Measurements from ENCODE around the gene C20orf96.
A peak's percentile ranks its signal among the peaks of the same experiment; 100 is the strongest.
"Not testable (repeated sequence)": the region's sequence is repeated elsewhere in the genome, so short reads cannot be mapped to it uniquely, and the experiment has no call there.

Gene C20orf96, protein sequence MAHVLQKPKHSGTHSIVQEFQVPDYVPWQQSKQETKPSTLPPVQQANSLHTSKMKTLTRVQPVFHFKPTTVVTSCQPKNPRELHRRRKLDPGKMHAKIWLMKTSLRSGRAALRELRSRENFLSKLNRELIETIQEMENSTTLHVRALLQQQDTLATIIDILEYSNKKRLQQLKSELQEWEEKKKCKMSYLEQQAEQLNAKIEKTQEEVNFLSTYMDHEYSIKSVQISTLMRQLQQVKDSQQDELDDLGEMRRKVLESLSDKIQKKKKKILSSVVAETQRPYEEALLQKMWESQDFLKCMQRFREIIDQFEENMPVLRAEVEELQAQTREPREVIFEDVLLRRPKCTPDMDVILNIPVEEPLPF

DNA sequence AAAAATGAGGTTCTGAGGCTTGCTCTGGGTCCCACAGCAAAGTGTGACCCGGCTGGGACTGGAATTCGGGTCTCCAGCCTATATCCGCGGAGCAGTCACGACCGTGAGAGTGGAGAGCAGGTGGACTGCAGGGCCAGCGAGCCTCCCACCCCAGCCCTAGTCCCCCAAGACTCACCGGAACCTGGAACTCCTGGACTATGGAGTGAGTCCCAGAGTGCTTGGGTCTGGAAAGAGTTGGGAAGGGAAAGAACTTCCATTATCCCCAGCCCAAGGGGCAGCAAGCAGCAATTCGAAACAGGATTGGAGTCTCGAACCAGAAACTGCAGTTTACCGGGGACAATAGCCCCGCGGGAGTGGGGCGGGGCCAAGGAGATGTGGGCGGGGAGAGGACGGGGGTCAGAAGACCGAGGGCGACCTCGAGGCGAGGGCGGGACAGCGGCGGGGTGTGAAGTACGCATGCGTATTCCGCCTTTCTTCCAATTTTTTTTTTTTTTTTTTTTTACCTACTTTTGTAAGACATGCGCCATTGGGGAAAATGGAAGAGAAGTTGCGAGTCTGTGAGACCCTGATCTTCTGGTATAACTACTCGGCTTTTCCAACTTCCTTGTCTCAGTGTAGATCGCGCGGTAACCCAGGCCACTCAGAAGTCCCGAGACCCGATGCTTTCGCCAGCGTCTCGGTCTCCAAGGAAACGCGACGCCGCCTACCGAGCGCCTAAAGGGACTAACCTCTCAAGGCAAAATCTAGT is at the start of gene C20orf96:
TSS of gene C20orf96 (minus strand) at position 667 of the 748 bp plus-strand sequence. CDS start at position 527, 140 bp downstream.
- Histone ChIP-seq H3K27ac (ENCODE audit: low read depth, low read length) (peak within 1 kb of the TSS; percentile 65), H3K9me3 (ENCODE audit: control insufficient read depth in 5 of 5, low read length in 5 of 5) (no peaks in the 10 kb centered on the region), H3K9ac (ENCODE audit: low read length in 5 of 5) (peak within 1 kb of the TSS; percentile 67 to 87 (median 84)), H3K36me3 (ENCODE audit: control insufficient read depth in 5 of 5, insufficient read depth in 5 of 5, low read length in 5 of 5) (no peaks in the 10 kb centered on the region), H3K4me3 (ENCODE audit: low read depth in 1 of 5, low read length in 5 of 5) (peak within 1 kb of the TSS; percentile 64 to 96 (median 91)), H3K4me1 (ENCODE audit: control insufficient read depth in 5 of 5, insufficient read depth in 5 of 5, low read length in 5 of 5) (peaks cover 3 to 22% (median 18%) of the 10 kb centered on the region in 5 donors), H3K27me3 (ENCODE audit: control insufficient read depth in 5 of 5, insufficient read depth in 4 of 5, low read length in 5 of 5) (no peaks in the 10 kb centered on the region)

DNA sequence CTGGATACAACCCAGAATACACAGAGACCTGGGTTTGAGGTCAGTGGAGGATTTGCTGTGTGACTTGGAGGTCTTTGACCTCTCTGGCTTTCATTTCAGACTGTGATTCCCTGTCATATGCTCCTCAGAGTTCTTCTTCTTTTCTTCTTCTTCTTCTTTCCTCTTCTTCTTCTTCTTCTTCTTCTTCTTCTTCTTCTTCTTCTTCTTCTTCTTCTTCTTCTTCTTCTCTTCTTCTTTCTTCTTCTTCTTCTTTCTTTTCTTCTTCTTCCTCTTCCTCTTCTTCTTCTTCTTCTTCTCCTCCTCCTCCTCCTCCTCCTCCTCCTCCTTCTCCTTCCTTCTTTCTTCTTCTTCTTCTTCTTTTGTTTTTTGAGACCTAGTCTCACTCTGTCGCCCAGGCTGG is 45.5 kb upstream of the C20orf96 start:
- not testable (repeated sequence) for H3K4me3 ChIP-seq (ENCODE audit: low read depth in 1 of 5, low read length in 5 of 5); H3K36me3 ChIP-seq (ENCODE audit: control insufficient read depth in 5 of 5, insufficient read depth in 5 of 5, low read length in 5 of 5); H3K9me3 ChIP-seq (ENCODE audit: control insufficient read depth in 5 of 5, low read length in 5 of 5); H3K9ac ChIP-seq (ENCODE audit: low read length in 5 of 5); H3K4me1 ChIP-seq (ENCODE audit: control insufficient read depth in 5 of 5, insufficient read depth in 5 of 5, low read length in 5 of 5); H3K27ac ChIP-seq (ENCODE audit: low read depth, low read length); H3K27me3 ChIP-seq (ENCODE audit: control insufficient read depth in 5 of 5, insufficient read depth in 4 of 5, low read length in 5 of 5)

DNA sequence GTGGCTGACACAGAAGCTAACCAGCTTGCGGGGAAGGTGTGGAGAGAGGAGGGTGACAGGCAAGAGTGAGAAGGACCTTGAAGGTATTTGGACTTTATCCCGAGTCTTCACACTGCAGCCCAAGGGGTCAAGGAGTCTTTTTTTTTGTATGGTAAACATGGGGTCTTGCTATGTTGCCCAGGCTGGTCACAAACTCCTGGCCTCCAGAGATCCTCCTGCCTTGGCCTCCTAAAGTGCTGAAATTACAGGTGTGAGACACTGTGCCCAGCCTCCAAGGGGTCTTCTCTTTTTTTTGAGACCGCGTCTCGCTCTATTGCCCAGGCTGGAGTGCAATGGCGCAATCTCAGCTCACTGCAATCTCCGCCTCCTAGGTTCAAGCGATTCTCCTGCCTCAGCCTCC is 44.0 kb upstream of the C20orf96 start:
- no peaks in the 10 kb centered on the region for H3K9me3 ChIP-seq (ENCODE audit: control insufficient read depth in 5 of 5, low read length in 5 of 5)
- H3K4me1 ChIP-seq (ENCODE audit: control insufficient read depth in 5 of 5, insufficient read depth in 5 of 5, low read length in 5 of 5), result peaks cover 0 to 5% (median 0%) of the 10 kb centered on the region in 5 donors
- H3K27ac ChIP-seq (ENCODE audit: low read depth, low read length), result no peak overlapping the region
- H3K9ac ChIP-seq (ENCODE audit: low read length in 5 of 5), result no peak overlapping the region
- no peaks in the 10 kb centered on the region for H3K27me3 ChIP-seq (ENCODE audit: control insufficient read depth in 5 of 5, insufficient read depth in 4 of 5, low read length in 5 of 5)
- no peaks in the 10 kb centered on the region for H3K36me3 ChIP-seq (ENCODE audit: control insufficient read depth in 5 of 5, insufficient read depth in 5 of 5, low read length in 5 of 5)
- no peak overlapping the region for H3K4me3 ChIP-seq (ENCODE audit: low read depth in 1 of 5, low read length in 5 of 5)

DNA sequence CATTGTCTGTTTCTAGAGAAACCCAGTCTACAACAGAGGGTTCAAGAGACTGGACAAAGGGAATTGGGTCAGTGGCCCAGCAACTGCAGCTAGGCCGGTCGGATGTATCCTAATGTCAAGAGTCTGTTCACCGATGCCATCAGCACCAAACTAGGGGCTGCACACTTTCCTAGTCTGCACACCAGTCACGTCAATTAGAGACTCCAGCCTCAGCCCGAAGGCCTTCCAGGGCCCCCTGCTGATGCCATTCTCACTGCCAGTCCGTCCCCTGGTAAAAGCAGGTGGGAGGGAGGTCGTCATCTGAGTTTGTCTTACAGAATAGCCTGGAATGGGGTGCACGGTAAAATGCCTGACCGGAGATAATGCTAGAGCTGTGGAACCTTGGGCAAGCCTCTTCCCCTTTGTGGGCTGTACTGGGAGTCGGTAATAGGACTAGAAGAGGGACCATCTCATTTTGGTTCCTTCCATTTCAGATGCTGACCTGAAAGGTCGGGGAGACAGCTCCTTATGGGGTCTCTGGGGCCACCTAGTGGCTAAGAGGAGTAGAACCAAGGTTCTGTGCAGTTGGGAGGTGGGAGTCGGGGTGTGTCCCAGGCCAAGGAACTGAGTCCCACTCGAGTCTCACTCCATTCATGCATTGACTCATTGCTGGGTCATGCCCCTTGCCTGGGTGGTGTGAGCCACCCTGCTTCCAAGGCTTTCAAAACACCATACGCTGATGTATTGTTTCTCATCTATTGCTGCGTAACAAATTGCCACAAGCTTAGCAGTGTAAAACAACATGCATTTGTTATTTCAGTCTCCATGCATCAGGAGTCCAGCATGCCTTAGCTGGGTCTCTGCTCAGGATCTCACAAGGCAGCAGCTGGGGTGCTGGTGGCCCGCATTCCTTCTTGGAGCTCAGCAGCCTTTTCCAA is 39.9 kb upstream of the C20orf96 start:
- no peak overlapping the region for H3K27ac ChIP-seq (ENCODE audit: low read depth, low read length)
- no peak overlapping the region for H3K4me3 ChIP-seq (ENCODE audit: low read depth in 1 of 5, low read length in 5 of 5)
- H3K4me1 ChIP-seq (ENCODE audit: control insufficient read depth in 5 of 5, insufficient read depth in 5 of 5, low read length in 5 of 5), result peaks cover 0 to 26% (median 16%) of the 10 kb centered on the region in 5 donors
- H3K9me3 ChIP-seq (ENCODE audit: control insufficient read depth in 5 of 5, low read length in 5 of 5), result no peaks in the 10 kb centered on the region
- no peak overlapping the region for H3K9ac ChIP-seq (ENCODE audit: low read length in 5 of 5)
- H3K27me3 ChIP-seq (ENCODE audit: control insufficient read depth in 5 of 5, insufficient read depth in 4 of 5, low read length in 5 of 5), result no peaks in the 10 kb centered on the region
- no peaks in the 10 kb centered on the region for H3K36me3 ChIP-seq (ENCODE audit: control insufficient read depth in 5 of 5, insufficient read depth in 5 of 5, low read length in 5 of 5)

DNA sequence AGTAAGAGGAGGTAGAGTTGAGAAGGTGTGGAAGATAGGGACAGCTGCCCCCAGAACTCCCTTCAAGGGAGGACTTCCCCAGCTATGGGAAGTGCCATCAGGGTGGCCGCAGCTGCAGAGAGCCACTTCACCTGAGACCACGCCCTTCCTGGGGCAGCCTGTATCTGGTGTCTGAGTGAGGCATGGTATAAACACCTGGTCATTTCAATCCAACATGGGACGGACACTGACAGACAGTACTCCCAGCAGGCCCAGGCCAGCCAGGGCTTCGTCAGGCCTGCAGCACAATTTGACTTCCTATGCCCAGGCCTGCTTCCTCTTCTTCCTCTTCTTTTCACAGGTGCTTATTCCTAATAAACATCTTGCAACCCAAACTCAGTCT is 39.3 kb upstream of the C20orf96 start:
- H3K9ac ChIP-seq (ENCODE audit: low read length in 5 of 5), result no peak overlapping the region
- no peak overlapping the region for H3K4me3 ChIP-seq (ENCODE audit: low read depth in 1 of 5, low read length in 5 of 5)
- no peaks in the 10 kb centered on the region for H3K27me3 ChIP-seq (ENCODE audit: control insufficient read depth in 5 of 5, insufficient read depth in 4 of 5, low read length in 5 of 5)
- H3K36me3 ChIP-seq (ENCODE audit: control insufficient read depth in 5 of 5, insufficient read depth in 5 of 5, low read length in 5 of 5), result no peaks in the 10 kb centered on the region
- H3K27ac ChIP-seq (ENCODE audit: low read depth, low read length), result no peak overlapping the region
- H3K4me1 ChIP-seq (ENCODE audit: control insufficient read depth in 5 of 5, insufficient read depth in 5 of 5, low read length in 5 of 5), result peaks cover 0 to 29% (median 18%) of the 10 kb centered on the region in 5 donors
- H3K9me3 ChIP-seq (ENCODE audit: control insufficient read depth in 5 of 5, low read length in 5 of 5), result no peaks in the 10 kb centered on the region

DNA sequence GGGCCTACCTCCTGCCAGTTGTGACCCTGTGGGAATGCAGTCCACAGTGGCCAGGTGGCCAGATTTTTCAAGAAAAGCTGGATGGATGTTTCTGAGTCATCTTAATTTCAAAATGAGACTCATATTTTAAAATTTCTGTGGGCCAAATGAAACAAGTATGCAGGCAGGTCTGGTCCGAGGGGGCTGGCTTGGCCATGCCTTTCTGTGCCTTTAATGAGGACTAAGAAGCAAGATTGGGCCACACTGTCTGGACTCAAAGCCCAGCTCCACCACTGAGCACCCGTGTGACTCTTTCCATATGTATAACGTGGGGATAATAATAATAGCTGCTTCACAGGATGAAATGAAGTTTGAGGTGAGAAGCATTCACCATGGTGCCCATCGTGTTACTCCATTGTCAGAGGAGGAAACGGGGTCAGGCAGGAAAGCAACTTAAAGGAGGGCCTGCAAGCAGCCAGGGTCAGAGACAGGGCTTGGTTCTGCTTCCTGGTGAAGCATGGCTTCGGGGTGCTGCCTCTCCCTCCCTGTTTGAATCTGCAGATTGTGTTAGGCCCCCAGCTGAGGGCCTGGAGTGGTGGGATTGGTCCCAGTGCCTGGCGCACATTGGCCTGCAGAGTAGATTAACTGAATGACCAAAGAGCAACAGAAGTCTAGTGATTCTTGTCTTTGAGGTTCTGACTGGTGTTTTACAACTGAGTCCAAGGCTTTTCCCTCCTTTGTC is 38.6 kb upstream of the C20orf96 start:
- Histone ChIP-seq H3K27ac (ENCODE audit: low read depth, low read length) (no peak overlapping the region), H3K9ac (ENCODE audit: low read length in 5 of 5) (peak overlapping the region in 1 of 5 donors; percentile 7), H3K36me3 (ENCODE audit: control insufficient read depth in 5 of 5, insufficient read depth in 5 of 5, low read length in 5 of 5) (no peaks in the 10 kb centered on the region), H3K4me3 (ENCODE audit: low read depth in 1 of 5, low read length in 5 of 5) (no peak overlapping the region), H3K27me3 (ENCODE audit: control insufficient read depth in 5 of 5, insufficient read depth in 4 of 5, low read length in 5 of 5) (no peaks in the 10 kb centered on the region), H3K9me3 (ENCODE audit: control insufficient read depth in 5 of 5, low read length in 5 of 5) (no peaks in the 10 kb centered on the region), H3K4me1 (ENCODE audit: control insufficient read depth in 5 of 5, insufficient read depth in 5 of 5, low read length in 5 of 5) (peaks cover 0 to 36% (median 25%) of the 10 kb centered on the region in 5 donors)

DNA sequence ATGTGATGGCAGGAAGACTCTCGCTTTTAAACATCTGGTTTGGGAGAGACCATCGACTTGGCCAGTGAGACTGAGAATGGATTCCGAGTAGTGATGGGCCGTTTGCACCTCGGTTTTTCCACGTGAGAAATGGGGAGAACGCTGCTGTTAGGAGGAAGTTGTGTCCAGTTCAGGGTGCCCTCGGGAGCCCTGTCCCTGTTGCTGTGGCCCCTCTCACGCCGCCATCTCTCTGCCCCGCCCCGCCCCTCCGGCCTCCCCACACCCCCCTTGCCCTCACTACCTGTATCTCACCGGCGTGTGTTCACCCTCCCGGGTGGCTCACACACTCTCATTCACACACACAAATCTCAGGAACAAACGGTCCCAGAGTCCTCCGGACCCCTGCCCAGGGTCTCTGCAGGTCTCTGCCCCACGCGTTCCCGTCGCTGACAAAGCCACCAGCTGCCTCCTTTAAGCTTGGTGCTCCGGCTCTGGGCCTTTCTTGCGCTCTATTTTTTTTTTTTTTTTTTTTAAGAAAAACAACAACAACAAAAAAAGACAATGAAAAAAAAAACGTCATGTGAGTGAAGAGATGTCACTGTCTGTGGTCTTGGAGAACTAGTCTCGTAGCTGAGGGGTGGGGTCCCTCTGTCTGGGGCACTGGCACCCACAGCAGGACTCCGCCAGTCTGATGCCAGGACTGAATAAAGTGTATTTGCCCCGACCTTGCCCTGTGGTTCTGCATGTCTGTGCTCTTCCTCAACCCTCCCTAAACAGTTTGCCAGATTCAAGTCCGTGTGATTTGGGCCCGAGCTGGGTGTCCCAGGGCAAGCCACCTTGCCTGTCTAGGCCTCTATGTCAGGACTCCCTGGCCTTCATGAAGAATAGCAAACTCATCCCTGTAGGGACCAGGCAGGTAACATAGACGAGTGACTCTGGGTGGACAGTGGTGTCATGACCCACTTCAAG is 37.8 kb upstream of the C20orf96 start:
- Histone ChIP-seq H3K4me1 (ENCODE audit: control insufficient read depth in 5 of 5, insufficient read depth in 5 of 5, low read length in 5 of 5) (peaks cover 0 to 37% (median 29%) of the 10 kb centered on the region in 5 donors), H3K27ac (ENCODE audit: low read depth, low read length) (no peak overlapping the region), H3K9ac (ENCODE audit: low read length in 5 of 5) (peak overlapping the region in 1 of 5 donors; percentile 41), H3K9me3 (ENCODE audit: control insufficient read depth in 5 of 5, low read length in 5 of 5) (no peaks in the 10 kb centered on the region), H3K4me3 (ENCODE audit: low read depth in 1 of 5, low read length in 5 of 5) (peak overlapping the region in 2 of 5 donors; percentile 80 to 83), H3K27me3 (ENCODE audit: control insufficient read depth in 5 of 5, insufficient read depth in 4 of 5, low read length in 5 of 5) (no peaks in the 10 kb centered on the region), H3K36me3 (ENCODE audit: control insufficient read depth in 5 of 5, insufficient read depth in 5 of 5, low read length in 5 of 5) (no peaks in the 10 kb centered on the region)

DNA sequence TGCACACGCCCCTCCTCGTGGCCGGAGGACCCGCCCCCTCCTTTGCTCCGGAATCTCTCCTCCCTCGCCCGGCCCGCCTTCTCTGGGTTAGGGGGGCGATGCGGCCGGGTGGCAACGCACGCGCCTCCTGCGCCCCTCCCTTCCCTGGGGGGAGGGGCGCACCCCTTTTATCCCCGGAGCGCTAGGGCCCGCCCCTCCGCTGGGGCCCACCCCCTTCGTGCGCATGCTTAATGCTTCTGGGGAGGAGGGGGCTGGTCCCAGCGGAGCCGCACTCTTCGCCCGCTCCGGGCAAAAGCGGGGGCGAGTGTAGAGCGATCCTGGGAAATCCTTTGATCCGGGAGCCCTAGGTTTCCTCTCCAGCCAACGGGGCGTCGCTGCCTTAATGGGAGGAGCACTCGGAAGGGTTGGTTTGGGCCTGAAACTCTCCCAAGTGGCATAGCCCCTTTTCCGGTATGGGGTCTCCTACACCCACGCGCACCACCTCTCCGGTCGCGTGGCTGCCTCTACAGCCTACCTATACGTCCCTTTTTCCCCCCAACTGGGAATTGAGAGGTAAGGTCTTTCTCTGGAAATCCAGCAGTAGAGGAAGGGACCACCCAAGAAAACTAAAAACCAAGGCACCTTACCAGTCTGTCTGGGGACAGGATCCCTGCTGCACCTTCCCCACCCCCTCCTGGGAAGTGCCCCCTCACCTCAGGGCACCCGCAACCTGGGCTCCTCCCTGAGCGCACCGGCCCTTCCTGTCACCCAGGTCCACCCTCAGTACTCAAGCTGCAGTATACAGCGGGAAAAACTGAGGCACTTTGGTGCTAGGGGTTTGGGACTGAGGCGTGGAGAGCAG is 36.9 kb upstream of the C20orf96 start:
- Histone ChIP-seq H3K9ac (ENCODE audit: low read length in 5 of 5) (peak overlapping the region; percentile 19 to 64 (median 42)), H3K27ac (ENCODE audit: low read depth, low read length) (peak overlapping the region; percentile 74), H3K9me3 (ENCODE audit: control insufficient read depth in 5 of 5, low read length in 5 of 5) (no peaks in the 10 kb centered on the region), H3K36me3 (ENCODE audit: control insufficient read depth in 5 of 5, insufficient read depth in 5 of 5, low read length in 5 of 5) (no peaks in the 10 kb centered on the region), H3K4me3 (ENCODE audit: low read depth in 1 of 5, low read length in 5 of 5) (peak overlapping the region; percentile 45 to 84 (median 80)), H3K4me1 (ENCODE audit: control insufficient read depth in 5 of 5, insufficient read depth in 5 of 5, low read length in 5 of 5) (peaks cover 0 to 37% (median 29%) of the 10 kb centered on the region in 5 donors), H3K27me3 (ENCODE audit: control insufficient read depth in 5 of 5, insufficient read depth in 4 of 5, low read length in 5 of 5) (no peaks in the 10 kb centered on the region)
